22Rv1 (cell line): ENCODE results near the gene TESK2.

Source experiments
- CTCF ChIP-seq: fragments of 450-650 bp; IDR thresholded peaks from 2 replicates; pipeline ENCODE4 v1.5.1; 2017; ENCODE audit warnings: mild to moderate bottlenecking
- ZFX ChIP-seq: fragments of 450-650 bp; IDR thresholded peaks from 2 replicates; pipeline ENCODE4 v1.6.1; 2017; ENCODE audit warnings: antibody characterized with exemption, borderline replicate concordance

GRCh38 chr1:45355683-45356082 is 135.3 kb downstream of the TESK2 start:
- TF ChIP-seq CTCF (no peak), ZFX (no peak)
